Gastroesophageal sphincter (tissue), 3 donors: ENCODE results near the gene DCBLD2.

Source experiments
- EP300 ChIP-seq: sonication (generic); formaldehyde crosslinking; IDR thresholded peaks from one replicate; pipeline ENCODE4 v1.6.1; 2017; ENCODE audit warnings: antibody characterized with exemption, mild to moderate bottlenecking
- POLR2A ChIP-seq, 2 donors: fragments of 450-650 bp; IDR thresholded peaks; one replicate each; pipeline ENCODE4 v1.6.1; 2017; ENCODE audit warnings: antibody characterized with exemption in 2 of 2, mild to moderate bottlenecking in 2 of 2, moderate library complexity in 1 of 2
- TF ChIP-seq, protein P1 (sequence below), 4 experiments: fragments of 200-600 bp in 2 of 4; fragments of 450-650 bp in 2 of 4; sonication (generic) in 1 of 4; IDR thresholded peaks; one replicate each; pipeline ENCODE4 v1.5.1; 2017 to 2019; ENCODE audit warnings: antibody characterized with exemption in 4 of 4, mild to moderate bottlenecking in 2 of 4, moderate library complexity in 2 of 4

- TF ChIP-seq EP300 (no peak), POLR2A (IDR thresholded peaks at IDR 0.05) (no peak)
- TF ChIP-seq, protein P1, sequence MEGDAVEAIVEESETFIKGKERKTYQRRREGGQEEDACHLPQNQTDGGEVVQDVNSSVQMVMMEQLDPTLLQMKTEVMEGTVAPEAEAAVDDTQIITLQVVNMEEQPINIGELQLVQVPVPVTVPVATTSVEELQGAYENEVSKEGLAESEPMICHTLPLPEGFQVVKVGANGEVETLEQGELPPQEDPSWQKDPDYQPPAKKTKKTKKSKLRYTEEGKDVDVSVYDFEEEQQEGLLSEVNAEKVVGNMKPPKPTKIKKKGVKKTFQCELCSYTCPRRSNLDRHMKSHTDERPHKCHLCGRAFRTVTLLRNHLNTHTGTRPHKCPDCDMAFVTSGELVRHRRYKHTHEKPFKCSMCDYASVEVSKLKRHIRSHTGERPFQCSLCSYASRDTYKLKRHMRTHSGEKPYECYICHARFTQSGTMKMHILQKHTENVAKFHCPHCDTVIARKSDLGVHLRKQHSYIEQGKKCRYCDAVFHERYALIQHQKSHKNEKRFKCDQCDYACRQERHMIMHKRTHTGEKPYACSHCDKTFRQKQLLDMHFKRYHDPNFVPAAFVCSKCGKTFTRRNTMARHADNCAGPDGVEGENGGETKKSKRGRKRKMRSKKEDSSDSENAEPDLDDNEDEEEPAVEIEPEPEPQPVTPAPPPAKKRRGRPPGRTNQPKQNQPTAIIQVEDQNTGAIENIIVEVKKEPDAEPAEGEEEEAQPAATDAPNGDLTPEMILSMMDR (IDR thresholded peaks at IDR 0.05) = no peak
Measured at GRCh38 chr3:98855806-98856400, 45.6 kb downstream of the DCBLD2 start.
